UCSD-AML1 (cell line): Measurements from ENCODE around the gene PRR22.
"Not testable (repeated sequence)": the region's sequence is repeated elsewhere in the genome, so short reads cannot be mapped to it uniquely, and the experiment has no call there.

Experiments used
- DNase-seq: peaks from one replicate; lab custom pipeline; 2025; ENCODE audit not compliant: unreplicated experiment; lab: John Stamatoyannopoulos, UW

PRR22 gene

GRCh38 chr19:5753743-5754142 is 30.8 kb downstream of the PRR22 start:
- DNase-seq, result no peak

GRCh38 chr19:5751709-5752108 is 32.8 kb downstream of the PRR22 start:
- DNase-seq, result no peak

GRCh38 chr19:5749505-5749904 is 35.0 kb downstream of the PRR22 start:
- DNase-seq, result no peak

- DNase-seq, result not testable (repeated sequence)
Observed at GRCh38 chr19:5748920-5749319, 35.6 kb downstream of the PRR22 start.

GRCh38 chr19:5744999-5745398 is 39.5 kb downstream of the PRR22 start:
- DNase-seq, result not testable (repeated sequence)

- DNase-seq, result no peak
Observed at GRCh38 chr19:5743630-5744029, 40.9 kb downstream of the PRR22 start.

GRCh38 chr19:5742051-5742450 is 42.5 kb downstream of the PRR22 start:
- no peak for DNase-seq

GRCh38 chr19:5738423-5738822 is 46.1 kb downstream of the PRR22 start:
- DNase-seq, result no peak

GRCh38 chr19:5733172-5733571 is 51.4 kb downstream of the PRR22 start:
- not testable (repeated sequence) for DNase-seq
